Panc1 (cell line): ENCODE data around the gene ATXN7.

Source experiments
- CTCF ChIP-seq: fragments of 450-650 bp; IDR thresholded peaks from 2 replicates; pipeline ENCODE4 v1.5.1; 2017; ENCODE audit warnings: mild to moderate bottlenecking
- POLR2AphosphoS5 ChIP-seq: IDR thresholded peaks from 2 replicates; pipeline ENCODE4 v1.6.1; 2012; ENCODE audit warnings: mild to moderate bottlenecking, low read depth, low read length, moderate library complexity
- SIN3A ChIP-seq: IDR thresholded peaks from 2 replicates; pipeline ENCODE4 v1.6.1; 2012; ENCODE audit warnings: low read depth, mild to moderate bottlenecking, low read length, moderate library complexity, borderline replicate concordance; ENCODE audit not compliant: insufficient read depth

DNA sequence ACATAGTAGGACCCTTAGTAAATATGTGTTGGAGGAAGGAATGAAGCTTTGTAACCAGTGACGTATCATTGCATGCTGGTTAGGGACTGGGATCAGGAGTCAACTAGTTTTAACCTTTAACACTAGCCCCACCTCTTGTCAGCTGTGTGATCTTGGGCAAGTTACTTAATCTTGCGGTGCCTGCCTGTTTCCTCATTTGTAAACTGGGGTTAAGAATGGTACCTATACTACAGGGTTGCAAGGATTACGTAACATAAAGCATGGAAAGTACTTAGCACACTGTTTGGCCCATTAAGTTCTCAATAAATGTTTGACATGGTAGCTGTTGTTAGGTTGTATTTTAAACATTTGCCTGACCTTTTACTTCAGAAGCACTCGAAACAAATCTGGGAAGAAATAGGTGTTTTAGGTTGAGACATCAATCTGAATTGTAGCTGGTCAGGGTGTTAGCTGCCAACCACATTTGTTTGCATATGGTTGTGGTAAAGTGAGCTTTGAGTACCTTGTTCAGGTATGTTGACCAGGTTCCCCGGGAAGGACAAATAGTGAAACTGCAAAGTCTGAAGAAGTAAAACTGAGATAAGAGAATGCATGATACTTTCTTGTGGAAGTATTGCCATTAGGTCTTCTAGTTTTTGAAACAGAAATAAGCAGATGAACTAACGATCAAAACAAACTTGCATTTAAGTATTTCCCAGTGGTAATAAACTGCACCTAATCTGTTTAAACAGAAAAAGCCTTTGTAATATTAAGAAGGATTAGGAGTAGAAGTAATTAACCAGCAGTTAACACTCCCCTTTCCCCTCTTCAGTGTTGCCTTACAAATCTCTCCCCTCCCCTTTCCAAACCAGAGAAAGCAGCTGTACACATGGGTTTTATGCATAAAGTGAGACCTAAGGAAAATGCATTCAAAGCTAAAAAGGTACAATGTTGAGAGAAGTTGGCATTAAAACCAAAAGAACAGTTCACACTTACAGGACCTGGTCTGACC lies 74.3 kb downstream of the ATXN7 start:
- no peak for TF ChIP-seq CTCF
- TF ChIP-seq POLR2AphosphoS5, result no peak
- no peak for TF ChIP-seq SIN3A
